Breast epithelium (tissue), 3 donors: ENCODE results near the gene CDC42SE2.

Experiments
- POLR2A ChIP-seq: fragments of 450-650 bp; IDR thresholded peaks from one replicate; pipeline ENCODE4 v1.6.1; 2016; ENCODE audit warnings: antibody characterized with exemption, mild to moderate bottlenecking, moderate library complexity
- POLR2AphosphoS5 ChIP-seq, 3 donors: sonication (generic); formaldehyde crosslinking; IDR thresholded peaks; one replicate each; pipeline ENCODE4 v1.6.1; 2017; ENCODE audit warnings: antibody characterized with exemption in 3 of 3

GRCh38 chr5:131413605-131414559, 150.0 kb downstream of the CDC42SE2 start:
- no peak for TF ChIP-seq POLR2AphosphoS5 (IDR thresholded peaks at IDR 0.05)
- TF ChIP-seq POLR2A: no peak
